ENCODE measurements around the gene ORC6.

GRCh38 chr16:46736695-46737094 is 47.2 kb downstream of the ORC6 start:
- TF ChIP-seq POLR2A (IDR thresholded peaks at IDR 0.05), result no peak
- TF ChIP-seq CTCF (IDR thresholded peaks at IDR 0.05), result no peak
